Ectodermal cell (in vitro differentiated cells): Measurements from ENCODE around the gene IFNG-AS1. TPM values are rescaled to one million over a fixed set of nuclear protein-coding genes. Genes with fewer than 3 reads are reported as not detected.

ENCODE experiments used
- H3K27ac ChIP-seq: 2 replicates; pipeline ENCODE4 v1.7.0; 2013; ENCODE audit warnings: mild to moderate bottlenecking, low read depth, low read length; ENCODE audit not compliant: insufficient read depth, poor library complexity, severe bottlenecking
- H3K27me3 ChIP-seq: 2 replicates; pipeline ENCODE4 v1.7.0; 2013; ENCODE audit warnings: mild to moderate bottlenecking, low read length; ENCODE audit not compliant: insufficient read depth, control insufficient read depth, poor library complexity, severe bottlenecking
- H3K36me3 ChIP-seq: one replicate; pipeline ENCODE4 v1.7.0; 2013; ENCODE audit warnings: low read length; ENCODE audit not compliant: control insufficient read depth, insufficient read depth
- H3K4me1 ChIP-seq: one replicate; pipeline ENCODE4 v1.7.0; 2013; ENCODE audit warnings: low read length; ENCODE audit not compliant: control insufficient read depth, insufficient read depth
- H3K4me3 ChIP-seq: 2 replicates; pipeline ENCODE4 v1.7.0; 2013; ENCODE audit warnings: low read depth, low read length, control low read depth; ENCODE audit not compliant: insufficient read depth
- H3K9me3 ChIP-seq: 2 replicates; pipeline ENCODE4 v1.7.0; 2013; ENCODE audit warnings: mild to moderate bottlenecking, low read length, moderate library complexity; ENCODE audit not compliant: control insufficient read depth
- WGBS, 2 experiments: methylation state at CpG; one replicate each; pipeline ENCODE4 v1.1.7; 2013; ENCODE audit warnings: missing lambda C conversion rate in 2 of 2; 5-methylcytosine and 5-hydroxymethylcytosine counted together
- polyA plus RNA-seq, 4 experiments: library from polyadenylated mRNA; stranded (reverse); fragments of 50-300 nt; gene quantifications; one replicate each; pipeline ENCODE4 v1.2.3, GENCODE V29; 2013

IFNG-AS1 gene
- not detected for polyA plus RNA-seq (2013, experiment 1 of 4)
- polyA plus RNA-seq (2013, experiment 2 of 4) = not detected
- not detected for polyA plus RNA-seq (2013, experiment 3 of 4)
- polyA plus RNA-seq (2013, experiment 4 of 4) = not detected

GRCh38 chr12:67989184-67989920 is at the start of gene IFNG-AS1:
IFNG-AS1 (plus strand) TSS chr12:67989447.
- Histone ChIP-seq H3K27ac (no peak within 1 kb of the TSS), H3K36me3 (no peaks in the 10 kb centered on the region), H3K4me3 (no peak within 1 kb of the TSS), H3K9me3 (no peaks in the 10 kb centered on the region), H3K27me3 (no peaks in the 10 kb centered on the region), H3K4me1 (no peaks in the 10 kb centered on the region)
- WGBS, 2 experiments = 88 to 91% methylated on average over 7 of the region's 7 CpGs

- no peaks in the 10 kb centered on the region for H3K36me3 ChIP-seq
- no peak overlapping the region for H3K27ac ChIP-seq
- 85 to 88% methylated on average over 2 of the region's 2 CpGs for WGBS, 2 experiments
- no peaks in the 10 kb centered on the region for H3K9me3 ChIP-seq
- H3K4me1 ChIP-seq = peaks cover 9% of the 10 kb centered on the region
- H3K4me3 ChIP-seq = no peak overlapping the region
- H3K27me3 ChIP-seq = no peaks in the 10 kb centered on the region
These were observed 49.6 kb upstream of the IFNG-AS1 start for GRCh38 chr12:67939611-67940010.

- Histone ChIP-seq H3K4me3 (no peak overlapping the region), H3K27me3 (no peaks in the 10 kb centered on the region), H3K9me3 (no peaks in the 10 kb centered on the region), H3K36me3 (no peaks in the 10 kb centered on the region), H3K4me1 (peaks cover 9% of the 10 kb centered on the region), H3K27ac (no peak overlapping the region)
- WGBS, 2 experiments = 74 to 75% methylated on average over 3 of the region's 3 CpGs
These were observed 48.4 kb upstream of the IFNG-AS1 start for GRCh38 chr12:67940780-67941243.

GRCh38 chr12:67942724-67943123 is 46.5 kb upstream of the IFNG-AS1 start:
- Histone ChIP-seq H3K27me3 (no peaks in the 10 kb centered on the region), H3K9me3 (no peaks in the 10 kb centered on the region), H3K27ac (no peak overlapping the region), H3K4me3 (no peak overlapping the region), H3K4me1 (peaks cover 9% of the 10 kb centered on the region), H3K36me3 (no peaks in the 10 kb centered on the region)
- 76 to 84% methylated on average over 3 of the region's 3 CpGs for whole genome bisulfite sequencing, 2 experiments

DNA sequence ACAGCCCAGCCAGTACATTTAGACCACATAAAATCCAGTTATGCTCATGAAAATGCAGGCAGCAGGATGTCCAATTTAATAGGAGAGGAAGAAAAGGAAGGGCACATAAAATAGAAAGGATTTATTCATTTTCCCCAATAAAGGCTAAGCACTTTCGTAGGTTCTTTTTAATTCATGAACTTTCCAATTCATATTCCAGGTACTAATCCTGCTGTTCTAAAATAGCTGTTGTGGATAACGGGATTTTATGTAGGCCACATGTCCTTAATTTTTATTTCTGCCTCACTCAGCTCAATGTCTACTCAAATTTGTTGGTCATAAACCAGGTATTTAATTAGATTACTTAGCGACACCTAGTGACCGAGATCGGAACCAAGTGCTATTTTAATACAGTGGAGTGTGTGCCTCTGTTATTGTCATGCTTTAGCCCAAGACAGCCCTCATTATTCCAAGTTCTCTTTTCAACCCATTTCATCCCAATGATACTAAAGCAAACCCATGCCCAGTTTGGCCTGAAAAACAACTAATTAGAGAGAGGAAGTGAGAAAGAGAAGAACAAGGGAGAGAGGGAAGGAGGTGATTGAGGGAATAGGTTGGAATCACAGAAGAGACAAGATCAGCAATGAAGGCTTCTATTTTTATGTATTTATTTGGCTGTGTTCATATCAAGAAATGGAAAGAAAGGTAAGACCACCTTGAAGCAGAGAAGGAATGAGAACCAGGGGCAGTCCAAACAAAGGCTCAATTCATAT is 45.9 kb upstream of the IFNG-AS1 start:
- no peak overlapping the region for H3K27ac ChIP-seq
- 0 to 28% methylated on average over 2 to 5 of the region's 5 CpGs for WGBS, 2 experiments
- H3K9me3 ChIP-seq = no peaks in the 10 kb centered on the region

DNA sequence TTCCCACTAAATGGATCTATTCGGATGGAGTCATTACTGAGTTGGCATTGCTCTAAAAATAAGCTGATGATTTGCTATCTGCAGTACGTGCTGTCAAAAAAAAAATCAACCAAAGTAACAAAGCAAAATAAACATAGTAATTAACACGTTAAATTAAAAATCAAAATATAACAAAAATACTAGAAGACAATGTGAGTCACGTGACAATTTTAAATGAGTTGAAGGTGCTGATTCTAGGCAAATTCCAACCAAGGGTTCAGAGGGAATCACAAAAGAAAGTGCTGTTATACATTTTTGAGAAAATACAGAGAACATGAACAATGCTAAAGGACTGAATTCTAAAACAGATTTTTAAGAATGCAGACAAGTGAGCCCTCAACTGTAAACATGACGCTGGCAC is 45.2 kb upstream of the IFNG-AS1 start:
- Histone ChIP-seq H3K27ac (no peak overlapping the region), H3K27me3 (no peaks in the 10 kb centered on the region), H3K4me1 (peaks cover 9% of the 10 kb centered on the region), H3K9me3 (no peaks in the 10 kb centered on the region), H3K4me3 (no peak overlapping the region), H3K36me3 (no peaks in the 10 kb centered on the region)
- 90 to 95% methylated on average over 4 to 5 of the region's 5 CpGs for WGBS, 2 experiments

More for the DNA sequence above, 45.9 kb upstream of the IFNG-AS1 start:
- Histone ChIP-seq H3K4me1 (peaks cover 9% of the 10 kb centered on the region), H3K36me3 (no peaks in the 10 kb centered on the region), H3K4me3 (no peak overlapping the region), H3K27me3 (no peaks in the 10 kb centered on the region)

DNA sequence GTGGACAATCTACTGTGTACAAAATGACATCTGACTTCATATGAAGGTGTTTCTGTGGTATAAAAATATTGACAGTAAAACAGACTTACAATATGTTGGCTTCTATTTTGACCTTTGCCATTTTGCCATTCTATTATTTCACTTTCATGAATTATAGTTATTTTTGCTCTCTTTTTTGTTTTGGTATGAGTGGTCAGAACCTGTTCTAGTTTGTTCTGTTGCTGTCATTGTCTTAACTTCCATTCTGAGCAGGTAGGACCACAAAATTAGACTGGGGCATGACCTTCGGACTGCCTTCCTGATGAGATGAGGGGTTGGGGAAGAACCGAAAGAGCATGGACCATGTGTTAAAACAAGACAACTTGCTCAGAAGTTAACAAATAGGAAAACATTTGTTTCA is 36.5 kb upstream of the IFNG-AS1 start:
- Histone ChIP-seq H3K27me3 (no peaks in the 10 kb centered on the region), H3K4me3 (no peak overlapping the region), H3K4me1 (no peaks in the 10 kb centered on the region), H3K27ac (no peak overlapping the region), H3K36me3 (no peaks in the 10 kb centered on the region), H3K9me3 (no peaks in the 10 kb centered on the region)
- 92 to 93% methylated on average over 2 of the region's 2 CpGs for WGBS, 2 experiments

GRCh38 chr12:67957383-67957782 is 31.9 kb upstream of the IFNG-AS1 start:
- H3K36me3 ChIP-seq = no peaks in the 10 kb centered on the region
- H3K27me3 ChIP-seq = no peaks in the 10 kb centered on the region
- H3K4me3 ChIP-seq = no peak overlapping the region
- no peaks in the 10 kb centered on the region for H3K9me3 ChIP-seq
- H3K4me1 ChIP-seq = no peaks in the 10 kb centered on the region
- H3K27ac ChIP-seq = no peak overlapping the region
- WGBS, 2 experiments = 91 to 95% methylated on average over 4 of the region's 4 CpGs

DNA sequence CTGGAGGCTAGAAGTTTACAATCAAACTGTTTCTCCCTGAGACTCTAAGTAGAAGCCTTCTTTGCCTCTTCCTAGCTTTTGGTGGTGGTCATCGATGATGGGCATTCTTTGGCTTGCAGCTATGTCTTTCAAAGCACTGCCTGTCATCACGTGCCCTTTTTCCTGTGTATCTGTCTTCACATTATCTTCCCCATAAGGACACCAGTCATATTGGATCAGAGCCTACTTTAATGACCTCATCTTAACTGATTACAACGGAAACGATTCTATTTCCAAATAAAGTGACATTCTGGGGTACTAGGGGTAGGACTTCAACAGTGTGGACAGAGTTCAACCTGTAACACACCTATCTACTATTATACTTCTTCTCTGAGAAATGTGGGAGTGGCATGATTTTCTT is 31.1 kb upstream of the IFNG-AS1 start:
- H3K27ac ChIP-seq = no peak overlapping the region
- no peaks in the 10 kb centered on the region for H3K9me3 ChIP-seq
- H3K36me3 ChIP-seq = no peaks in the 10 kb centered on the region
- WGBS, 2 experiments = 93 to 96% methylated on average over 4 of the region's 4 CpGs
- H3K27me3 ChIP-seq = no peaks in the 10 kb centered on the region
- H3K4me3 ChIP-seq = no peak overlapping the region
- H3K4me1 ChIP-seq = no peaks in the 10 kb centered on the region

GRCh38 chr12:67964456-67964855 is 24.8 kb upstream of the IFNG-AS1 start:
- no peak overlapping the region for H3K4me3 ChIP-seq
- no peak overlapping the region for H3K27ac ChIP-seq
- H3K27me3 ChIP-seq = no peaks in the 10 kb centered on the region
- H3K9me3 ChIP-seq = no peaks in the 10 kb centered on the region
- no peaks in the 10 kb centered on the region for H3K36me3 ChIP-seq
- 100% methylated on average over 1 of the region's 1 CpG; no CpG with 5 or more reads in 1 of the 2 experiments for WGBS, 2 experiments
- no peaks in the 10 kb centered on the region for H3K4me1 ChIP-seq
